Measurements from ENCODE around the gene GAS2L1. TPM values are rescaled to one million over a fixed set of nuclear protein-coding genes. Genes with fewer than 3 reads are reported as not detected.

Gene GAS2L1
- total and polyA plus RNA-seq, 4 donors, result 3.8 to 40.1 (median 16.3) TPM

DNA sequence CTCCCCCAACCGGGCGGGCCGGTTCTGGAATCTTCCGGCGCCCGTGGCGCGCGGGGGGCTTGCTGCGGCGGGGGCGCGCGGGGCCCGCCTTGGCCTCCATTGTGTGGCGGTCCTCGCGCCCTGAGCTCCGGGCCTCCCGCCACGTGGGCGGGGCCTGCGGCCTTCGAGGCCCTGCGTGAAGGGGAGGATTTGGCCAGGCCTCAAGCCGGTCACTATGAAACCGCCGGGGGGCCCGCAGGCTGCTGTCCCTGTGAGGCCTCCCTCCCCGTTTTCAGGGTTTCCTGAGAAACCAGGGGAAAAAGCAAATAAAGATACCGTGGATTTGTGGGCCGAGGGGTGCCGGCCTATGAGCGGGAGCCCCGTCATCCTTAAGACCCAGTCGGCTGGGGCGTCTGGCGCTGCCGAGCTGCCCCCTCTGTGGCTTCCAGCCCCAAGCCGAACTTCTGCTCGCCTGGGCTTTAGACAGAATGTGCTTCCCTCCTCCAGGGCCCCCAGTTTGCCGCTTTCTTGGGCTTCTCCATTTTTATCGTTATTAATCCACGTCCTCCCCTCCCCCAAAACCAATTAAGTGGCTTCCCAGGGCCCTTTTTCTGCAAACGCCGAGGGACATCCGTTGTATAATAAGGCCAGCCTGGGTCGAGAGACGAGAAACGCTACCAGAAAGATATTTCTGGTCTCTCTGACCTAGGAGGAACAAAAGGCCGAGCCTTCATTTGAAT is 37.8 kb upstream of the GAS2L1 start:
- WGBS, 2 donors, result 1% methylated on average over 40 to 51 of the region's 51 CpGs
- peaks cover 12 to 51% (median 24%) of the 10 kb centered on the region in 5 donors for H3K4me1 ChIP-seq (ENCODE audit: control insufficient read depth in 5 of 5, insufficient read depth in 5 of 5, low read length in 5 of 5)
- TF ChIP-seq, protein P1, sequence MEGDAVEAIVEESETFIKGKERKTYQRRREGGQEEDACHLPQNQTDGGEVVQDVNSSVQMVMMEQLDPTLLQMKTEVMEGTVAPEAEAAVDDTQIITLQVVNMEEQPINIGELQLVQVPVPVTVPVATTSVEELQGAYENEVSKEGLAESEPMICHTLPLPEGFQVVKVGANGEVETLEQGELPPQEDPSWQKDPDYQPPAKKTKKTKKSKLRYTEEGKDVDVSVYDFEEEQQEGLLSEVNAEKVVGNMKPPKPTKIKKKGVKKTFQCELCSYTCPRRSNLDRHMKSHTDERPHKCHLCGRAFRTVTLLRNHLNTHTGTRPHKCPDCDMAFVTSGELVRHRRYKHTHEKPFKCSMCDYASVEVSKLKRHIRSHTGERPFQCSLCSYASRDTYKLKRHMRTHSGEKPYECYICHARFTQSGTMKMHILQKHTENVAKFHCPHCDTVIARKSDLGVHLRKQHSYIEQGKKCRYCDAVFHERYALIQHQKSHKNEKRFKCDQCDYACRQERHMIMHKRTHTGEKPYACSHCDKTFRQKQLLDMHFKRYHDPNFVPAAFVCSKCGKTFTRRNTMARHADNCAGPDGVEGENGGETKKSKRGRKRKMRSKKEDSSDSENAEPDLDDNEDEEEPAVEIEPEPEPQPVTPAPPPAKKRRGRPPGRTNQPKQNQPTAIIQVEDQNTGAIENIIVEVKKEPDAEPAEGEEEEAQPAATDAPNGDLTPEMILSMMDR (IDR thresholded peaks at IDR 0.05; ENCODE audit: control extremely low read depth, extremely low read depth), result no peak

DNA sequence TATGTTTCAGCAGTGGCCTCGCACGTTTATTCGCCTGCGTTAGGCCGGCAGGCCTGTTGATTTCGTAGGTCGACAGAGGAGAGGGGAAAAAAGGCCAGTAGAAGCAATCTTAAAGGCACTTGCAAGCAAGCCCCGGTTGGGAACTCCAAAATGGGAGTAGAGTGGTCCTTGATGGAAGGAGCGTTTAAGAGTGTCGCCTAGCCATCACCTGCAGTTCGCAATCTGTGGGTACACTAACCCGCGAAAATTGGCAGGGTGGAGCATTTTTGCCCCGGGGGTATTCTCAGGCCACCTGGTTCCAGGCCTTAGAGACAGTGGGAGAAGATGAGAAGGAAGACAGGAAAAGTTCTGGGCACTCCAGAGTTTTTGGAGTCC is 37.2 kb upstream of the GAS2L1 start:
- ATAC-seq (ENCODE audit: insufficient read depth, low FRiP score), result no peak
- WGBS, 2 donors, result 1 to 3% methylated on average over 14 of the region's 14 CpGs
- Histone ChIP-seq H3K9ac (ENCODE audit: insufficient read depth in 1 of 2, low read length in 2 of 2) (peak overlapping the region; percentile 83 to 93), H3K36me3 (ENCODE audit: control insufficient read depth in 4 of 4, insufficient read depth in 4 of 4, low read length in 4 of 4) (peaks cover 12 to 31% (median 24%) of the 10 kb centered on the region in 4 donors), H3K27ac (ENCODE audit: low read depth in 1 of 2, low read length in 1 of 2) (peak overlapping the region; percentile 96 to 97), H3K9me3 (ENCODE audit: control insufficient read depth in 4 of 4, insufficient read depth in 3 of 4, low read length in 3 of 4) (no peaks in the 10 kb centered on the region), H3K4me3 (peak overlapping the region; percentile 89), H3K4me1 (ENCODE audit: control insufficient read depth in 5 of 5, insufficient read depth in 5 of 5, low read length in 5 of 5) (peaks cover 12 to 51% (median 24%) of the 10 kb centered on the region in 5 donors), H3K27me3 (ENCODE audit: control insufficient read depth in 3 of 3, insufficient read depth in 3 of 3, low read length in 2 of 3) (no peaks in the 10 kb centered on the region)
- no peak for DNase-seq
- TF ChIP-seq, protein P1 (IDR thresholded peaks at IDR 0.05; ENCODE audit: control extremely low read depth, extremely low read depth), result no peak

More for the DNA sequence above, 37.8 kb upstream of the GAS2L1 start:
- H3K36me3 ChIP-seq (ENCODE audit: control insufficient read depth in 4 of 4, insufficient read depth in 4 of 4, low read length in 4 of 4), result peaks cover 14 to 35% (median 22%) of the 10 kb centered on the region in 4 donors
- no peaks in the 10 kb centered on the region for H3K9me3 ChIP-seq (ENCODE audit: control insufficient read depth in 4 of 4, insufficient read depth in 3 of 4, low read length in 3 of 4)
- peak; percentile 75 to 88 (median 77) for DNase-seq
- H3K9ac ChIP-seq (ENCODE audit: insufficient read depth in 1 of 2, low read length in 2 of 2), result peak overlapping the region; percentile 93 to 97
- no peaks in the 10 kb centered on the region for H3K27me3 ChIP-seq (ENCODE audit: control insufficient read depth in 3 of 3, insufficient read depth in 3 of 3, low read length in 2 of 3)
- H3K4me3 ChIP-seq, result peak overlapping the region; percentile 89
- H3K27ac ChIP-seq (ENCODE audit: low read depth in 1 of 2, low read length in 1 of 2), result peak overlapping the region; percentile 96 to 97
- peak; percentile 54 for ATAC-seq (ENCODE audit: insufficient read depth, low FRiP score)

DNA sequence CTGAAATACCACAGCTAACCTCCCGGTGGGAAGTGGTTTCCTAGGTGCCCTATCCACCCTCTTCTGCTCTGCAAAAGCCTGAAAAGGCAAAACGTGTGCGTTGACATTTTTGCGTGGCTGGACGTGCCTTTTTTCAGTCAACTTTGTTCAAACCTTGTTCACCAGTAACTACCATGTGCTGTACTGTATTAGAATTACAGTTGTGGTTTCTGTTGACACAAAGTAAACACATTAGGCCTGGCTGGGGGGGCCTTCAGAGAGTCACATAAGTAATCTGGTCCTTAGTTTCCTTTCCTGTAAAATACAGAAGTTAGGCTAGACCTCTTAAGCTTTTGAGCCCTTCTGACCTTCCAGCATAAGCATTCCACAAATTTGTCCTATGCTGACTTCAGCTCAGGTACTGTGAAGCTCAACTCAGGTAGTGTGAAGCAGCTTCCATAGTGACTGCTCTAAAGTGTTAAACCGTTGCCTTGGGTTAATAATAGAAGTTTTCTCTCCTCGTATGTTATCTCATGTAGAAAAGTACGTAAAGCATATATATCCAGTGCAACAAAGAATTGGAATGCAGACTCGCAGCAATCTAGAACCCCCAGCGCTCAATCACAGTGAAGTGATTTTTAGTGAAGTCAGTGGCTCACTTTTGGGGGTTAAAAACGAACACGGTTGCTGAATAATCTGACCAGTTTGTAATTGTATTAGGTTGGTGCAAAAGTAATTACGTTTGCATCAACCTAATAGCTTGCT is 36.5 kb upstream of the GAS2L1 start:
- no peak for ATAC-seq (ENCODE audit: insufficient read depth, low FRiP score)
- Histone ChIP-seq H3K4me3 (peak overlapping the region; percentile 89), H3K9ac (ENCODE audit: insufficient read depth in 1 of 2, low read length in 2 of 2) (peak overlapping the region; percentile 83 to 93), H3K36me3 (ENCODE audit: control insufficient read depth in 4 of 4, insufficient read depth in 4 of 4, low read length in 4 of 4) (peaks cover 12 to 31% (median 26%) of the 10 kb centered on the region in 4 donors), H3K27me3 (ENCODE audit: control insufficient read depth in 3 of 3, insufficient read depth in 3 of 3, low read length in 2 of 3) (no peaks in the 10 kb centered on the region), H3K9me3 (ENCODE audit: control insufficient read depth in 4 of 4, insufficient read depth in 3 of 4, low read length in 3 of 4) (no peaks in the 10 kb centered on the region), H3K27ac (ENCODE audit: low read depth in 1 of 2, low read length in 1 of 2) (no peak overlapping the region), H3K4me1 (ENCODE audit: control insufficient read depth in 5 of 5, insufficient read depth in 5 of 5, low read length in 5 of 5) (peaks cover 12 to 51% (median 24%) of the 10 kb centered on the region in 5 donors)
- TF ChIP-seq, protein P1 (IDR thresholded peaks at IDR 0.05; ENCODE audit: control extremely low read depth, extremely low read depth), result no peak
- DNase-seq, result peak in 1 of 3 donors; percentile 26
- 9 to 12% methylated on average over 13 of the region's 13 CpGs for WGBS, 2 donors
